ENCODE measurements around the gene C10orf62.
A peak's percentile ranks its signal among the peaks of the same experiment; 100 is the strongest.
"Not testable (repeated sequence)": the region's sequence is repeated elsewhere in the genome, so short reads cannot be mapped to it uniquely, and the experiment has no call there.

Gene C10orf62

GRCh38 chr10:97628228-97628627 lies 38.7 kb downstream of the C10orf62 start:
- H3K27ac ChIP-seq = no peak overlapping the region
- TF ChIP-seq CTCF (conservative IDR thresholded peaks at IDR 0.05) (no peak), ZFX (IDR thresholded peaks at IDR 0.05) (no peak)

GRCh38 chr10:97629289-97629688 lies 39.8 kb downstream of the C10orf62 start:
- no peak overlapping the region for H3K27ac ChIP-seq

GRCh38 chr10:97631098-97631497 lies 41.6 kb downstream of the C10orf62 start:
- no peak for TF ChIP-seq CTCF (conservative IDR thresholded peaks at IDR 0.05)
- TF ChIP-seq ZFX (IDR thresholded peaks at IDR 0.05) = no peak
- H3K27ac ChIP-seq = no peak overlapping the region

More at GRCh38 chr10:97629289-97629688, 39.8 kb downstream of the C10orf62 start:
- TF ChIP-seq CTCF (conservative IDR thresholded peaks at IDR 0.05) (no peak), ZFX (IDR thresholded peaks at IDR 0.05) (no peak)

GRCh38 chr10:97632949-97633884 lies 43.7 kb downstream of the C10orf62 start, which contains the start of gene MORN4:
MORN4 (minus strand) TSS chr10:97633500; CDS start chr10:97619653, 13,847 bp downstream.
- no peak for TF ChIP-seq CTCF (conservative IDR thresholded peaks at IDR 0.05)
- TF ChIP-seq ZFX (IDR thresholded peaks at IDR 0.05) = peak; percentile 50
- peak within 1 kb of the TSS; percentile 76 for H3K27ac ChIP-seq

- no peak; the same call in 1 of the 2 replicates for TF ChIP-seq CTCF (conservative IDR thresholded peaks at IDR 0.05)
- TF ChIP-seq ZFX (IDR thresholded peaks at IDR 0.05) = no peak
- H3K27ac ChIP-seq = peak overlapping the region; percentile 76
These were observed 44.4 kb downstream of the C10orf62 start for GRCh38 chr10:97633921-97634320.

GRCh38 chr10:97635577-97635976 lies 46.1 kb downstream of the C10orf62 start:
- TF ChIP-seq CTCF (conservative IDR thresholded peaks at IDR 0.05) (no peak), ZFX (IDR thresholded peaks at IDR 0.05) (no peak)

GRCh38 chr10:97639090-97639489 lies 49.6 kb downstream of the C10orf62 start:
- H3K27ac ChIP-seq = not testable (repeated sequence)

More at GRCh38 chr10:97635577-97635976, 46.1 kb downstream of the C10orf62 start:
- no peak overlapping the region for H3K27ac ChIP-seq

All from C4-2B (cell line).